HAP-1 (cell line): ENCODE results near the gene SLC25A36.

ENCODE experiments used
- DNase-seq, 2 experiments: peaks; one replicate each; pipeline ENCODE4 v3.0.0-alpha.2; 2016 to 2020; ENCODE audit warnings: low spot score in 2 of 2
- H3K27me3 ChIP-seq: fragments of 250-450 bp; sonication (Bioruptor Pico); 2 replicates; pipeline ENCODE4 v1.5.1; 2020; ENCODE audit warnings: low read depth, mild to moderate bottlenecking, moderate library complexity
- H3K36me3 ChIP-seq: fragments of 250-450 bp; sonication (Bioruptor Pico); replicated peaks from 2 replicates; pipeline ENCODE4 v1.5.1; 2020; ENCODE audit warnings: mild to moderate bottlenecking
- H3K4me1 ChIP-seq: fragments of 250-450 bp; sonication (Bioruptor Pico); 2 replicates; pipeline ENCODE4 v1.5.1; 2020; ENCODE audit warnings: mild to moderate bottlenecking
- H3K4me3 ChIP-seq: fragments of 250-450 bp; sonication (Bioruptor Pico); 2 replicates; pipeline ENCODE4 v1.5.1; 2020; ENCODE audit warnings: mild to moderate bottlenecking, moderate library complexity
- H3K9me3 ChIP-seq: fragments of 250-450 bp; sonication (Bioruptor Pico); 2 replicates; pipeline ENCODE4 v1.5.1; 2020; ENCODE audit warnings: mild to moderate bottlenecking, moderate library complexity
- in situ Hi-C: fragments of 300-500 bp; cut with MboI; formaldehyde crosslinking; loops from 3 replicates; pipeline ENCODE4 v1.14.3; 2020; ENCODE audit warnings: low sequenced_read_pairs, inconsistent platforms, mixed read lengths

SLC25A36 gene, protein sequence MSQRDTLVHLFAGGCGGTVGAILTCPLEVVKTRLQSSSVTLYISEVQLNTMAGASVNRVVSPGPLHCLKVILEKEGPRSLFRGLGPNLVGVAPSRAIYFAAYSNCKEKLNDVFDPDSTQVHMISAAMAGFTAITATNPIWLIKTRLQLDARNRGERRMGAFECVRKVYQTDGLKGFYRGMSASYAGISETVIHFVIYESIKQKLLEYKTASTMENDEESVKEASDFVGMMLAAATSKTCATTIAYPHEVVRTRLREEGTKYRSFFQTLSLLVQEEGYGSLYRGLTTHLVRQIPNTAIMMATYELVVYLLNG

DNA sequence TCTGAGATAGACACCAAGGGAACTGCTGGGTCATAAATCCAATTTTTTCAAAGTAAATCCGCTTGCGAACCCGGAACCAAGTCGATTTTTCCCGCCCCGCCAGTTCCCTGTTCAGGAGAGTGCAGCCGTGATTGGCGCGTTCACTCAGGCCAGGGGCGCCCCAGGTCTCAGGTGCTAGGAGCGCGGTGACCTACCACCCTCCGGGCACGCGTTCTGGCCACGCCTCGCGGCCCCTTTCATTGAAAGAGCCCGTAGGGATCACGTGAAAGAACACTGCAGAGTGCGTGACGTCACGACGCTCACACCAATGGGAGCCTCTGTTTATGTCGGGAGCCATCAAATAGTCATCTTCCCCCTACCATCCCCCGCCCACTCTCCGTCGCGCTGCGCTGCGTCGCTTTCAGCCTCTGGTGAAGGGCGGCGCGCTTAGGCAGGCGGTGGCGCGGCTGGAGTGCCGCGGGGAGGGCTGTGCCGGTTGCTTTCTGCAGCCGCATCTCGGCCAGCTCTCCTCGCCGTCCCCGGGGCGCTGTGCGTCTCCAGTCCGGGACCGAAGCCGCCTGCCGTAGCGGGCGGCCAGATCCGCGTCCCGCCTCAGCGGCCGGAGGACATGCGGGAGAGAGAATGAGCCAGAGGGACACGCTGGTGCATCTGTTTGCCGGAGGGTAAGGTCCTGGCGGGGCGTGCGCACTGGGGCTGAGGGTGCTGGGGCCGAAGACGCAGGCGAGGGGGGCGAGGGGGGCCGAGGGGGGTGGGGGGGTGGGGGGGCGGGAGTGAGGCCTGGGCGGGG, at the start of gene SLC25A36:
TSS of gene SLC25A36 (plus strand) at position 403 of the 787 bp plus-strand sequence. CDS start at position 622, 219 bp downstream.
- peak within 1 kb of the TSS; percentile 85 for H3K4me3 ChIP-seq
- H3K9me3 ChIP-seq = no peaks in the 10 kb centered on the region
- 0 out of 2 replicates have a peak, but pooled peaks cover 4% of the 10 kb centered on the region for H3K36me3 ChIP-seq
- peaks cover 15% of the 10 kb centered on the region for H3K4me1 ChIP-seq
- H3K27me3 ChIP-seq = no peaks in the 10 kb centered on the region
- in situ Hi-C loops = no loop called here
- DNase-seq = peak; percentile 97 to 99

DNA sequence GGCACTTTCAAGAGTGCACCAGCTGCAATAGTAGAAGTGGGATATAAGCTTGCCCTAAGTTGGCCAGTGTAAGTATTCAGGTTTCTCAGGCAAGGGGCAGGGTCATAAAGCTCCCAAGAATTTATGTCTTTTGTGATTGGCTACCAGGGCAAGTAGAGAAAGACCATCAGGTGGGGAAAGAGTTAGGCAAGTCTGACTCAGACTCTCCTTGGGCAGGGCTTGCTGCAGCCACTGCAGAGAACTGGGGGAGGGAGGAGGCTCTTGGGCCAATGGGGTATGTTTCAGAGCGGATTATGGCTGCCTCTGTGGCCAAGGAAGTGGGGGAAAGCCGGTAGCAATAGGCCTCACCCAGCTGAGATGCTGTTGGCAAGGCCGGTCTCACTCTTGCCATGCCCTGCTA, 44.6 kb upstream of the SLC25A36 start:
- Histone ChIP-seq H3K9me3 (no peaks in the 10 kb centered on the region), H3K4me3 (no peak overlapping the region), H3K27me3 (peaks cover 5% of the 10 kb centered on the region; the same call in 1 of the 2 replicates), H3K36me3 (no peaks in the 10 kb centered on the region), H3K4me1 (no peaks in the 10 kb centered on the region)
- DNase-seq = no peak
- in situ Hi-C loops = loop anchor here (10.0 kb wide), 1 partner anchor 298 kb away; no protein-coding TSS in a partner anchor

DNA sequence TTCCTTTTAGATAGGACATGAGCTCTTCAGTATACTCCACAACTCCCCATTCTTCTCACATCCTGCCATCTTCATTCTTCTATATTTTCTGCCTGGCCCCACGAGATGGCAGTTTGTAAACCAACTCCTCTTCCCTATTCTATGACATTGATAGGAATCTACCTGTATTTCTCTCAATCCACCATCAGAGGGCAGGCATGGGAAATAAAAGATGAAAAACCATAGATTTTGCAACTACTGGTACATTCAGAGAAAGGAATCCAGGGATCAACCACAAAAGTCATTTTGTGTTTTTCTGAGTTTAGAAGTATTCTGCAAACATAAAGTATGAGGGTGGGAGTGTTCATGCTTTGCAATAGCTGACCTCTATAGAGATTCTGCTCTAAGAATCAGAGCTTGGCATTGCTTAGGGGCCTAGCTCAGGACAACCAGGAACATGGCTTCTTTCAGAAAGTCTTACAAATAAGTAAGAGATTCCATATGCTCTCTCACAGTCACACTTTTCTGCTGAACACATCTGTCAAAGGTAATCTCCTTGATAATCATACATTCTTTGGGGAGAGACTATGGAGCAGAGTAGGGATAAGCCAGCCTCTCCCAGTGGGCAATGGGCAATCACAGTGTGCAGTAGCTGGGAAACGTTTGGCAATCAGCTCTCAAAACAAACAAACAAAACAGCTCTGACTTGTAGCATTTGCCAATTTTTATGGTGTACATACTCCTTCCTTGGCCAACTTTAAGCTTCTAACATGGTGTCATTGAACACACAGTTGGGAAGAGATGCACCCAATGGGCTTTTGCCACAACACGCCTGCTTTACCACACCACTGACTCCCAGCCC, 43.1 kb upstream of the SLC25A36 start:
- Histone ChIP-seq H3K4me3 (no peak overlapping the region), H3K27me3 (peaks cover 5% of the 10 kb centered on the region; the same call in 1 of the 2 replicates), H3K9me3 (no peaks in the 10 kb centered on the region), H3K36me3 (no peaks in the 10 kb centered on the region), H3K4me1 (no peaks in the 10 kb centered on the region)
- in situ Hi-C loops = loop anchor here (10.0 kb wide), 1 partner anchor 296 kb away; no protein-coding TSS in a partner anchor
- DNase-seq = peak; percentile 25 to 28

DNA sequence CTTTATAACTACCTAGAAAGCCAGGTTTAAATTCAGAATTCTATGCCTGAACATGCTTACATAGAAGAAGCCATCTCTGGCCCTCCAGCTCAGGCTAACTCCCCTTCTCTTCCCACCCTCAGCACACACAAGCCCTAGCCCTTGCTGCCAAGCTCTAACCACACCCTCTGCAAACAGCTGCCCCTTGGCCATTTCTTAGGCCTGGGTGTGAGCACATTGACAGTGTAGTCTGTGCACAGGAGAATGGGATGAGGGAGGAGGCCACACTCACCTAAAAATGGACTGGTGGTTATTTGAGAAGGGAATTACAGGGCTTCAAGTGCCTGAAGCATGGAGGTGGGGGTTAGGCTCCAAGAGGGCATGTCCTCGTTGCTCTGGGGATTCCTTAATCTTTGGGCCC, 42.3 kb upstream of the SLC25A36 start:
- H3K4me1 ChIP-seq = no peaks in the 10 kb centered on the region
- no peak for DNase-seq
- no peaks in the 10 kb centered on the region for H3K9me3 ChIP-seq
- H3K27me3 ChIP-seq = peaks cover 5% of the 10 kb centered on the region; the same call in 1 of the 2 replicates
- no peaks in the 10 kb centered on the region for H3K36me3 ChIP-seq
- in situ Hi-C loops = loop anchor here (10.0 kb wide), 1 partner anchor 295 kb away; no protein-coding TSS in a partner anchor
- H3K4me3 ChIP-seq = no peak overlapping the region

DNA sequence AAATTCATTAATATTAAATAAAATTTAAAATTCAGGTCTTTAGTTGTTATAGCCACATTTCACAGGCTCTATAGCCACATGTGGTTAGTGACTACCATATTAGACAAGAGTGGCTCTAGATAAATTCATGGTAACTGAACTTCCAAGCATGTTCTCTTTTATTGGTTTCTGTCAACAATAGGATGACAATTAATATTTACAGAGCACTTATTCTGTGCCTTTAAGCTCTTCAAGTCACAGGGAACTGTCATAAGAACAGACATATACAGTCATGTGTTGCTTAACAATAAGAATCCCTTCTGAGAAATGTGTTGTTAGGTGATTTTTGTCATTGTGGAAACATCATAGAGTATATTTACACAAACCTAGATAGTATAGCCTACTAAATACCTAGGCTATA, 38.8 kb upstream of the SLC25A36 start:
- no peak overlapping the region for H3K4me3 ChIP-seq
- in situ Hi-C loops = no loop called here
- H3K27me3 ChIP-seq = peaks cover 12% of the 10 kb centered on the region
- DNase-seq = no peak
- no peaks in the 10 kb centered on the region for H3K4me1 ChIP-seq
- no peaks in the 10 kb centered on the region for H3K36me3 ChIP-seq
- H3K9me3 ChIP-seq = no peaks in the 10 kb centered on the region

DNA sequence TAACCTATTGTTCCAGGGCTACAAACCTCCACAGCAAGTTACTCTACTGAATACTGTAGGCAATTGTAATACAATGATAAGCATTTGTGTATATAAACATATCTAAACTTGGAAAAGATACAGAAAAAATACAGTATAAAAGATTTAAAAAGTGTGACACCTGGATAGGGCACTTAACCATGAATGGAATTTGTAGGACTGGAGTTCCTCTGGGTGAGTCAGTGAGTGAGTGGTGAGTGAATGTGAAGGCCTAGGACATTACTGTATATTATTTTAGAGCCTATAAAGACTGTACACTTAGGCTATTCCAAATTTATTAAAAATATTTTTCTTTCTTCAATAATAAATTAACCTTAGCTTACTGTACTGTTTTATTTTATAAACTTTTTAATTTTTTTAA, 38.4 kb upstream of the SLC25A36 start:
- no peaks in the 10 kb centered on the region for H3K36me3 ChIP-seq
- no peak for DNase-seq
- in situ Hi-C loops = no loop called here
- H3K4me3 ChIP-seq = no peak overlapping the region
- no peaks in the 10 kb centered on the region for H3K4me1 ChIP-seq
- H3K9me3 ChIP-seq = no peaks in the 10 kb centered on the region
- H3K27me3 ChIP-seq = peaks cover 12% of the 10 kb centered on the region

DNA sequence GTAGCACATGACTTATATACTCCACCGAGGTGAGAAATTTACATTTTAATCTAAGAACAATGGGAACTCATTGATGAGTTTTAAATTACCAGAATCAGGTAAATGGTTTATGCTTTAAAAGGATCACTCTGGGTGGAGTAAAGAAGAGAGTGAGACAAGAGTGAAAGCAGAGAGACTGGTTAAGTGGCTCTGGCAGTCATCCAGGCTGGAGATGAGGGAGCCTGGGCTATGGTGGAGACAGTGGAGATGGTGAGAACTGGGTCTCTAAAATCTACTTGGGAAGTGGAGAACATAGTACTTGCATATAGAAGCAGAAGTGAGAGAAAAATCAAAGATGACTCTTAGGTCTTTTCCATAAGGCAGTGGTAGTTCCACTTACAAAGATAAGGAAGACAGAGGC, 37.1 kb upstream of the SLC25A36 start:
- H3K36me3 ChIP-seq = no peaks in the 10 kb centered on the region

DNA sequence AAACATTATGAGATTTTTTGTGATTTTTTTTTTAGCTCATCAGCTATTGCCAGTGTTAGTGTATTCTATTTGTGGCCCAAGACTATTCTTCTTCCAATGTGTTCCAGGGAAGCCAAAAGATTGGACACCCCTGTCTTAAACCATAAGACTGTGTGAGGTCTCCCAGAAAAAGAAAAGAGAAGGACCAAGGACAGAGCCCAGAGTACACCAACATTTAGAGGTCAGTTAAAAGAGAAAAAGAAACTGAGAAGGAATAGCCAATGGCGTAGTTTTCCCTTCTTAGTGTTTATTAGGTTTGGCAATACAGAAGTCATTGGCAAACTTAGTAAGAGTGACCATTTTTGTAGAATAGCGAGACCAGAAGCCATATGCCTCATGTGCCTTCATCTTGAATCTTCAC, 36.1 kb upstream of the SLC25A36 start:
- Histone ChIP-seq H3K4me3 (no peak overlapping the region), H3K27me3 (peaks cover 12% of the 10 kb centered on the region), H3K4me1 (no peaks in the 10 kb centered on the region), H3K9me3 (no peaks in the 10 kb centered on the region), H3K36me3 (no peaks in the 10 kb centered on the region)
- no peak for DNase-seq
- in situ Hi-C loops = no loop called here

More for the DNA sequence above, 37.1 kb upstream of the SLC25A36 start:
- no peak for DNase-seq
- no peaks in the 10 kb centered on the region for H3K9me3 ChIP-seq
- H3K4me3 ChIP-seq = no peak overlapping the region
- in situ Hi-C loops = no loop called here
- peaks cover 12% of the 10 kb centered on the region for H3K27me3 ChIP-seq
- H3K4me1 ChIP-seq = no peaks in the 10 kb centered on the region

DNA sequence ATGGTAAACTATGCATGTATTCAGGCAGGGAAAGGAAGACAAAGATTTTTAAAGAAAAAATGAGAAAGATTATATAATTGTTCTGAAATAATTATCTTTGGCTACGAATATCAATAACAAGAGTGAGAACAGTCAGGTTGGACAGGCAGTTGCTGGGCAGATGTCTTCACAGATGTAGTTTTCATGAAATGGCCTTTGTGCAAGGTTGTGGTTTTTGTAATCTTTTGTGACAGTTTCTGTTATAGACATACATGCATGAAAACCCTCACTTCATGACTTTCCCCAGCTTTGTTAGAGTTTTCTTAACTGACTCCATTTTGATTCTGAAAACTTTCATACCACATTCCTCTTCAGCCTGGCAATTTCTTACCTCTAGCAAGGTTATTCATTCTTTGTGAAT, 34.9 kb upstream of the SLC25A36 start:
- no peak overlapping the region for H3K4me3 ChIP-seq
- in situ Hi-C loops = no loop called here
- DNase-seq = no peak
- no peaks in the 10 kb centered on the region for H3K4me1 ChIP-seq
- peaks cover 12% of the 10 kb centered on the region for H3K27me3 ChIP-seq
- H3K36me3 ChIP-seq = no peaks in the 10 kb centered on the region
- H3K9me3 ChIP-seq = no peaks in the 10 kb centered on the region

DNA sequence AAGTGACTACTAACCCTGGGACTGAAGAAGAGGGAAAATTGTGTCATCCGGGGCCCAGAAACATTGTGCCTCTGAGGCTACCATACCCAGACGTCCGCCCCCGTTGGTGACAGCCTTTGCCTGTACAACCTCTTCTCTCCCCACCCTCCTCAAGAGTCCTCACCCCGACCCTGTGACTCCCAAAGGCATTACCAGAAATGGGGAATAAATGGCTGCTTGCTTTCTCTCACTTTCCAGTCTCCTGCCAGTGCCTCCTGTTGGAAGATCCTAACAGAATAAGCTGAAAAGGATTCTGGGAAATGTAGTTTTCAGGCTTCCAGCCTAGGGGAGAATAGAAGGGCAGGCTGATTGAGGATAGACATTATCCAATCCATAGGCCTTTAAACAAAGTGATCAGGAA, 30.8 kb upstream of the SLC25A36 start:
- H3K4me1 ChIP-seq = no peaks in the 10 kb centered on the region
- peaks cover 15% of the 10 kb centered on the region for H3K27me3 ChIP-seq
- H3K36me3 ChIP-seq = no peaks in the 10 kb centered on the region
- H3K9me3 ChIP-seq = no peaks in the 10 kb centered on the region
- in situ Hi-C loops = no loop called here
- peak in 1 of 2 experiments; percentile 7 for DNase-seq
- no peak overlapping the region for H3K4me3 ChIP-seq

DNA sequence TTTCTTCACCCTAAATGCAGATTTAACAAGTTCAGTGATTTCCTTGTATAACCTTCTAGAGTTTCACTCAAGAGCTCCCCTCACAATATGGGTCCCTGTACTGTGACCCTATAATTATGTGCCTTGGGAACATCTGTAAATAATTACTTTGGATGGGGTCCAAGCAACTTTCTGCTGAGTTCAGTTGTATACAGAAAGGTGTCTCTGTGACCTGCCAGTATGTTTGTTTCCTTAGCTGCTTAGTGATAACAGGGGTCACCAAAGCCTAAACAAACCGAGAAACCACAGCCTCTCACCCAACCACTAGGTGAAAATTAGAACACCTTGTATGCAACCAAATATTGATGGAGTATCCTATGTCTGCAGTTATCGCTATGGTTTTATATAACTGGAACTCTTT, 29.8 kb upstream of the SLC25A36 start:
- H3K36me3 ChIP-seq = no peaks in the 10 kb centered on the region
- no peak for DNase-seq
- no peak overlapping the region for H3K4me3 ChIP-seq
- H3K4me1 ChIP-seq = no peaks in the 10 kb centered on the region
- H3K27me3 ChIP-seq = peaks cover 17% of the 10 kb centered on the region
- no peaks in the 10 kb centered on the region for H3K9me3 ChIP-seq
- in situ Hi-C loops = no loop called here

DNA sequence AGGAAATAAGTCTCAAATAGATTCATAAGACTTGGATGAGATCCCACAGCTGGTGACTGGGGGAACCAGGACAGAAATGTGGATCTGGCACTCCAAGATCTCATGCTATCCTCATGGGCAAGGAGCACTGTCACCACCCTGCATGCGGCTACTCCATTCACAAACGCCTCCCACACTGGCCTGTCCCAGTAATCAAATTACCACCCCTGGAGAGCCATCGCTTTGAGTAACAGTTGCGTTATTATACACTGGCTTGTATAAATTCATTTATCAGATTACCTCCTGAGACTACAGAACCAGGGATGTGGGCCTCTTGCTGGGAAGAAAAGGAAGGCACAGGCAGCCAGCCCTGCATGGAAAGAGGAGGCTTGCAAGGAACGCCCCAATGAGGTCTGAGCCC, 27.9 kb upstream of the SLC25A36 start:
- Histone ChIP-seq H3K4me1 (no peaks in the 10 kb centered on the region), H3K9me3 (no peaks in the 10 kb centered on the region), H3K27me3 (peaks cover 14% of the 10 kb centered on the region), H3K4me3 (no peak overlapping the region), H3K36me3 (no peaks in the 10 kb centered on the region)
- in situ Hi-C loops = no loop called here
- DNase-seq = no peak

DNA sequence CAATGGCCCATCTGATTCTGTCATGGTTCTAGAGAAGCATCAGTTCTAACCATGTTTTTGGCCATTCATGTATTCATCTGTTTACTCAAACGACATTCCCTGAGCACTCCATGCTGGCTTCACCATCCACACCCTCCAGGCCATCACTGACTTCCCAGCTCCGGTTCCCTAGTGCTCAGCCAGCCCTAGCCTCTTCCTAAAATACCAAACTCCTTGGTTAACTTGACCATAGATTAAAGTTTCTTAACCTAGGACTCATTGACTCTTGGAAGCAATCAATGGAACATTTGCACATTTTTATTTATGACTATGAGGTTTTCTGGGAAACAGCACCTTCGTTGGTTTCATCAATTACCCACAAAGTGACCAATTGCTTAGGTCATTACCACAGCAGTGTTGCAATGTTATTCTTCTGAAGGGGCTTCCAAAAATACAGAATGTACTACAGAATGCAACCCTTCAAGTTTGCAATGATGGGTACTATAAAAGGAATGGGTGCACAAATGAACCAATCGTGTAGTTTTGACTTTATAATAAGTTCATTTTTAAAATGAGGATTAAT, 27.2 kb upstream of the SLC25A36 start:
- Histone ChIP-seq H3K27me3 (peaks cover 15% of the 10 kb centered on the region), H3K4me1 (no peaks in the 10 kb centered on the region), H3K4me3 (no peak overlapping the region), H3K9me3 (no peaks in the 10 kb centered on the region), H3K36me3 (no peaks in the 10 kb centered on the region)
- in situ Hi-C loops = no loop called here
- no peak for DNase-seq
